HG02870 (cell line): Measurements from ENCODE around the gene UGT1A9.
"Not testable (repeated sequence)": the region's sequence is repeated elsewhere in the genome, so short reads cannot be mapped to it uniquely, and the experiment has no call there.

ENCODE experiments used
- ATAC-seq: cut with Tn5 transposase; IDR thresholded peaks from one replicate; pipeline ENCODE4 v1.9.1; 2021; ENCODE audit warnings: mild to moderate bottlenecking, moderate library complexity; ENCODE audit not compliant: unreplicated experiment

Gene UGT1A9

GRCh38 chr2:233679196-233679595 lies 7.5 kb downstream of the UGT1A9 start:
- no peak for ATAC-seq

- no peak for ATAC-seq
Measured at GRCh38 chr2:233680361-233681045, 8.8 kb downstream of the UGT1A9 start.

GRCh38 chr2:233681521-233682099 lies 9.9 kb downstream of the UGT1A9 start, which contains the start of gene UGT1A7:
Gene UGT1A7, plus strand, starts transcription at chr2:233681901. Its CDS starts 37 bp downstream, at chr2:233681938.
- ATAC-seq: no peak

- ATAC-seq: no peak
Measured at GRCh38 chr2:233684640-233685039, 12.9 kb downstream of the UGT1A9 start.

- ATAC-seq: no peak
Measured at GRCh38 chr2:233686928-233687327, 15.2 kb downstream of the UGT1A9 start.

- ATAC-seq: no peak
Measured at GRCh38 chr2:233688341-233688740, 16.6 kb downstream of the UGT1A9 start.

- ATAC-seq: no peak
Measured at GRCh38 chr2:233689031-233689430, 17.3 kb downstream of the UGT1A9 start.

GRCh38 chr2:233689501-233689900 lies 17.8 kb downstream of the UGT1A9 start:
- no peak for ATAC-seq

- ATAC-seq: no peak
Measured at GRCh38 chr2:233690444-233690843, 18.7 kb downstream of the UGT1A9 start.

GRCh38 chr2:233691443-233692433 lies 20.0 kb downstream of the UGT1A9 start:
- ATAC-seq: no peak

GRCh38 chr2:233692648-233693047 lies 20.9 kb downstream of the UGT1A9 start, which contains the start of gene UGT1A6:
Gene UGT1A6, plus strand, starts transcription at chr2:233692890. Its CDS starts 115 bp downstream, at chr2:233693005.
- no peak for ATAC-seq

- ATAC-seq: no peak
Measured at GRCh38 chr2:233693963-233694362, 22.3 kb downstream of the UGT1A9 start.

GRCh38 chr2:233698740-233699139 lies 27.0 kb downstream of the UGT1A9 start:
- no peak for ATAC-seq

- no peak for ATAC-seq
Measured at GRCh38 chr2:233699424-233700027, 27.8 kb downstream of the UGT1A9 start.

- no peak for ATAC-seq
Measured at GRCh38 chr2:233700028-233700635, 28.4 kb downstream of the UGT1A9 start.

- ATAC-seq: not testable (repeated sequence)
Measured at GRCh38 chr2:233700842-233701241, 29.1 kb downstream of the UGT1A9 start.

- no peak for ATAC-seq
Measured at GRCh38 chr2:233702238-233702637, 30.5 kb downstream of the UGT1A9 start.

- no peak for ATAC-seq
Measured at GRCh38 chr2:233705911-233706506, 34.3 kb downstream of the UGT1A9 start.

GRCh38 chr2:233706720-233707119 lies 35.0 kb downstream of the UGT1A9 start:
- ATAC-seq: no peak
